SHP77 (cell line): Measurements from ENCODE around the gene KRT37.
"Not testable (repeated sequence)": the region's sequence is repeated elsewhere in the genome, so short reads cannot be mapped to it uniquely, and the experiment has no call there.

Experiments
- DNase-seq, 2 experiments: peaks; one replicate each; lab custom pipeline; 2025; lab: John Stamatoyannopoulos, UW

Gene KRT37

GRCh38 chr17:41404024-41404671, 20.2 kb downstream of the KRT37 start:
- DNase-seq: no peak

- no peak for DNase-seq
These were observed 20.9 kb downstream of the KRT37 start for GRCh38 chr17:41403404-41404023.

DNA sequence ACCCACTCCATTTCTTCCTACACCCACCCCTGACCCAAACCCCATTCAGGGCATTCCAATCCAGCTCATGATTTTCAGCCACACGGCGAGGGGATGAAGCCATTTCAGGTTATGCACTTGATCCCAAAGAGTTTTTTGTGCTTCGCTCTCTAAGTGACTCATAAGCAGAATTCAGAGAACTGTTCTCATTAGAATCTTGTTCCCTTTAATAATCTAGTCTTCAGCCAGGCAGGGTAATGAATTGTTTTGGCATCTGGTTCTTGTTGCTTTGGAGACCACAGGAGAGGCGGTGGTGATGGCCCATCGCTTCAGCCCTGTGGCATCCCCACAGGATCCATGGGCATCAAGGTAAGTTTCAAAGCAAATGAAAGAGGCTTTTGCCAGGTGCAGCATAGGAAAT, 22.2 kb downstream of the KRT37 start:
- DNase-seq: no peak

GRCh38 chr17:41396996-41397660, 27.3 kb downstream of the KRT37 start, which contains the start of gene KRT31:
Gene KRT31, minus strand, starts transcription at chr17:41397608. Its CDS starts 69 bp downstream, at chr17:41397539.
- DNase-seq: no peak

DNA sequence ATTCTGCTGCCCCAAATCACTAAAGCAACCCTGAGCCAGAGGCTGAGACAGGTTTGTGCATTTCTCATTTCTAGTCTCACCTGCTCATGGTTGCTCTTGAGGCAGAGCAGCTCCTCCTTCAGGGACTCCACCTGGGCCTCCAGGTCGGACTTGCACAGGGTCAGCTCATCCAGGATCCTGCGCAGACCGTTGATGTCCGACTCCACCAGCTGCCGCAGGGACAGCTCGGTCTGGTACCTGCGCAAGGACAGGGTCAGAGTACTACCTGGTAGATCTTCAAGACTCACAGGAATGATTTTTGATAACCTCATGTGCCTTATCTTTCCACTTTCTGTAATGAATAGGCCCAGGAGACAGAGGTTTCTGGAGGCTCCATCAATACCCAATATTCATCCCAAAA, 28.0 kb downstream of the KRT37 start:
- no peak for DNase-seq

GRCh38 chr17:41395611-41396010, 28.8 kb downstream of the KRT37 start:
- DNase-seq: no peak

DNA sequence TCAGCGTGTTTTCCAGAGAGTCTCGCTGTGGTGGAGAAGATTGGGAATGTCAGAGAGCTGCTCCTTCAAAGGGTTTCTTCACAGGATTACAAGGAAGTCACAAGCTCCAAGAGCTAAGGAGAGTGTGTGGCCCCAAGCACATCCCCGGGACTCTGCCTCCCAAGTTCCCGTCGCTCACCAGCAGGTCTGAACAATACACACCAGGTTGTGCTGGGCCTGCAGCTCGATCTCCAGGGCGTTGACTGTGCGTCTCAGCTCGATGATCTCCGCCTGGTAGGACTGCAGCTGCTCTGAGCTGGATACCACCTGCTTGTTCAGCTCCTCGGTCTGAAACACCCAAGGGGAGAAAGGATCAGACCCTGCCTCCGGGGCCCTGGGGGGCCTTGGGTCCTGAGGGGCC, 29.3 kb downstream of the KRT37 start:
- not testable (repeated sequence) for DNase-seq

GRCh38 chr17:41394254-41394996, 30.0 kb downstream of the KRT37 start:
- no peak for DNase-seq

DNA sequence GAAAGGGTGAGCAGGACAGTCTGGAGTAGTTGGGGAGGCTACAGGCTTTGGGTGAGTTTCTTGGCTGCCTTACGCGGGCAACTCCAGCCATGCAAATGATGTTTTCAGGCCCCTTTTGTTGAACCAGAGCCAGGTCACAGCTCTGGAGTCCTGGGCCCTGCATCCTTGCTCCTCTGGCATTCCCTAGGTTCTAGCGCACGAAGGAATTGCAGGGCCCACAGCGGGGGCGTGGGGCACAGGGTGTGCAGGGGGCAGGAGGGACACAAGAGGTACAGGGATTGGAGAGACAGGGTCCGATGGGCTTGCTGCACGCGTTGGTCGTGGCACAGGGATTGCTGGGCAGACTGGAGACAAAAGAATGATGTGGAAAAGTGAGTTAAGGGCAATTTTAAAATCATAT, 30.6 kb downstream of the KRT37 start:
- no peak for DNase-seq

DNA sequence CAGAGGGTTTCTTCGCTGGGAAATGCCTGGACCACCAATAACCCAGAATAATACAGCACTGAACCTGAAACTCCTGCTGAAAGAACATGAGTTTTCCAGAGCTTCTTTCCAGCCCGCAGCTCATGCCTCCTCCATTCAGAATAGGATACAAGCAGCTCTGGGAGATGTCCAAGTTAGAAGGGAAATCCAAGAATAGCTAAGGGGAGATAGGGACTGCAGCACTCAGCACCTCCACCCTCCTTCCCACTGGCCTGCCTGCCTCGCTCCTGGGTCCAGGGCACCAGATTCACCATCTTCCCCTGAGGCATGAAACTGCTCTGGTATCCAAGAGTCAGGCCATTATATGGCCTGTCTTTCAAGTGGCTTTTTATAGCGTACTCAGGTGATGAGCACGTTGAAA, 31.1 kb downstream of the KRT37 start:
- no peak for DNase-seq

- DNase-seq: no peak
These were observed 32.1 kb downstream of the KRT37 start for GRCh38 chr17:41392278-41392677.

DNA sequence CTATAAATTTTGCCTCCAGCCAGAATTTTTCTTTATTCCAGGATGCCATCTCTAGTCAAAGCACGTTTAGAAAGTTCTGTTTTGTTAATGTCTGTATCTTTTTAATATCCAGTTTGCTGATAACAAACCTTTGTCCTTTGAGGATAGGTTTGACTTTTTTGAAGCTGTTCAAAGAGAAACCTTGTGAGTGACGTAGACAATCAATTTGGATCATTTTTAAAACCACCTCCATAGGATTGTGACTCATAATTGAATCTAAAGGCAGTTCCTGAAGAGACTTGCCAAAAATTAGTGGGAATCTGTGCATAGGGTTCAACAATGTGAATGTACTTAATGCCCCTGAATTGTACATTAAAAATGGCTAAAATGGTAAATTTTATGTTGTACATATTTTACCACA, 32.9 kb downstream of the KRT37 start:
- no peak for DNase-seq

DNA sequence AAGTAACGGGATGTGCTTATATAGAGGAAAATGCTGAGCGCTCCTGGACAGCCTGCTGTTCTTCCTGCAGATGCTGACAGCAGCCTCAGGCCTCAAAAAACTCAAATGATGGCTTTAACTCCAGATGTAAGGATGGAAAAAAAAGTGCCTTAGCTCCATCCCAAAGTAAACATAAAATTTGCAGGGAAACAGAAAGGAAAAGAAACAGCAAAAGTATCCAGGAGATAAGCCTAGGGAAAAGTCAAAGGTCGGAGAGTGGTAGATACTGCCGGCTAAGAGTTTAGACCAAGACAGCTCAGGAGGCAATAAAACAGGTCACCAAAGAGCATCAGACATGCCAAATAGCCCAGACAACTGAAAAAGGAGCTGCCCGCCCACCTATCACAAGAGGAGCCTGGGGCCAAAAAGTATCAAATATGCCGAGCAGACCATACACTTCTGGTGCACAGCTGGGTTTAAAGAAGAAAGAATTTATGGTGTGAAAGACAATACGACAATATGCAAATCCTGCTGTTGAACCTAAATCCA, 33.9 kb downstream of the KRT37 start:
- DNase-seq: no peak

DNA sequence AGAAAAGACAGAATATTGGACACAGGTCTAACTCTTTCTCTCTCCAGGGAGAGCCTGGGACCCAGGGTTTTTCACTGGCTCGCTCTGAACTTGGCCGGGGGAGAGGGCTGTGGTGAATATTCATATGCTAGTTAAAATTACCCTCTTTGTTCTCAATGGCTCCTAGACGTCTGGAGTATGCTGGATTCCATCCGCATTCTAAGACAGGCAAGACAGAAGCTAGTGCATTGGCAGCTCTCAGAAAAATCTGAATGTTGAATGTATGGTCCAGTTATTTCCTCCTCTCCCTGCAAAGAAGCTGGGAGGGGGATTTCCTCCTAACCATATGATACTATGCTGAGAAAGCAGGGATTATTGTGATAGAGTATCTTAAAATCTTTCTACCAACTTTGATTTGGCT, 36.7 kb downstream of the KRT37 start:
- no peak for DNase-seq

GRCh38 chr17:41386227-41386626, 38.2 kb downstream of the KRT37 start:
- no peak for DNase-seq

- DNase-seq: no peak
These were observed 40.7 kb downstream of the KRT37 start for GRCh38 chr17:41383690-41384089.

GRCh38 chr17:41382394-41382793, 42.0 kb downstream of the KRT37 start:
- DNase-seq: no peak

DNA sequence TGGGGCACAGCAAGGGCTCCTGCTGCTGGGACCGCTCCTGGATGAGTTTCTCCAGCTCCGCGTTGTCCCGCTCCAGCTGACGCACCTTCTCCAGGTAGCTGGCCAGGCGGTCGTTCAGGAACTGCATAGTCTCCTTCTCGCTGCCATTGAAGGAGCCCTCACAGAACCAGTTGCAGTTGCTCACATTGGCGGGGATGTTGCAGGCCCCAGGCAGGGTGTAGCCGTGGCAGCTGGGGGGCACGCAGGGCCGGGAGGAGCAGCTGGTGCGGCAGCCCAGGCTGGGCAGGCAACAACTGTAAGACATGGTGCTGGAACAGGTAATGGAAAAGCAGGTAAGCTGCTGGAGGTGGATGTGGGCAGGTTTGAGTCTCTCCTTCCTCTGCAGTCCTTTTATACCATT, 42.4 kb downstream of the KRT37 start, which contains the start of gene KRT34:
KRT34 (minus strand) TSS at position 364 of the 400 bp plus-strand sequence; CDS start at position 304, 60 bp downstream.
- not testable (repeated sequence) for DNase-seq

GRCh38 chr17:41380091-41380490, 44.3 kb downstream of the KRT37 start:
- DNase-seq: not testable (repeated sequence)

DNA sequence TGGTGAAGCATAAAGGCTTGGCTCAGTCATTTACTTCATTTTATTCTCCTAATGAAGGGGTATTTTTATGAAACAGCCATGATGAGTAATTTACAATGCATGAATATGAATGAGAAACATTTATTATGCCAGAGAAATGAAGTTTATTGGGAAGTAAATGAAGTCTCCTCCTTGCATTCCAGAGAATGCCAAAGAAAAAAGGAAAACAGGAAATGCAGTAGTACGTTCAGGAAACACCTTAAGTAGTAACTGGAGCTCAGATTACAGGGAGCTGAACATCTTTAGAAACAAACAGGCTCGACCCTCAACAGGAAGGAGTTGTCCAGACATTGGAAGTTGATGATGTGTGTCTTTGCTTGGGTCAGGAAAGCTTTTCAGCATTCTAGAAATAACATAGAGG, 46.8 kb downstream of the KRT37 start:
- no peak for DNase-seq
